Amniotic stem cell (primary cell): ENCODE data around the gene RABGAP1L.
"Not testable (repeated sequence)": the region's sequence is repeated elsewhere in the genome, so short reads cannot be mapped to it uniquely, and the experiment has no call there.

ENCODE experiments used
- DNase-seq: peaks from one replicate; lab custom pipeline; 2025; lab: John Stamatoyannopoulos, UW

Gene RABGAP1L

GRCh38 chr1:174883409-174883808 lies 724.1 kb downstream of the RABGAP1L start:
- no peak for DNase-seq

GRCh38 chr1:174884038-174884437 lies 724.7 kb downstream of the RABGAP1L start:
- DNase-seq: no peak

- DNase-seq: no peak
Observed at GRCh38 chr1:174884566-174884965, 725.2 kb downstream of the RABGAP1L start.

GRCh38 chr1:174890024-174890423 lies 730.7 kb downstream of the RABGAP1L start:
- DNase-seq: no peak

GRCh38 chr1:174892016-174892415 lies 732.7 kb downstream of the RABGAP1L start:
- DNase-seq: no peak

- no peak for DNase-seq
Observed at GRCh38 chr1:174894117-174894762, 734.9 kb downstream of the RABGAP1L start.

- not testable (repeated sequence) for DNase-seq
Observed at GRCh38 chr1:174895610-174896009, 736.3 kb downstream of the RABGAP1L start.

GRCh38 chr1:174898102-174898797 lies 738.9 kb downstream of the RABGAP1L start:
- no peak for DNase-seq

GRCh38 chr1:174900317-174900716 lies 741.0 kb downstream of the RABGAP1L start:
- no peak for DNase-seq

GRCh38 chr1:174902531-174903099 lies 743.3 kb downstream of the RABGAP1L start:
- no peak for DNase-seq

GRCh38 chr1:174911606-174912005 lies 752.3 kb downstream of the RABGAP1L start:
- DNase-seq: no peak

- no peak for DNase-seq
Observed at GRCh38 chr1:174912264-174912663, 752.9 kb downstream of the RABGAP1L start.

- DNase-seq: no peak
Observed at GRCh38 chr1:174913225-174913903, 754.0 kb downstream of the RABGAP1L start.

GRCh38 chr1:174914991-174915390 lies 755.7 kb downstream of the RABGAP1L start:
- no peak for DNase-seq

GRCh38 chr1:174916846-174917245 lies 757.5 kb downstream of the RABGAP1L start:
- DNase-seq: no peak

- DNase-seq: no peak
Observed at GRCh38 chr1:174920093-174920492, 760.8 kb downstream of the RABGAP1L start.

GRCh38 chr1:174922121-174922520 lies 762.8 kb downstream of the RABGAP1L start:
- no peak for DNase-seq

- no peak for DNase-seq
Observed at GRCh38 chr1:174923820-174924219, 764.5 kb downstream of the RABGAP1L start.

- no peak for DNase-seq
Observed at GRCh38 chr1:174928541-174928940, 769.2 kb downstream of the RABGAP1L start.

GRCh38 chr1:174931214-174931613 lies 771.9 kb downstream of the RABGAP1L start:
- DNase-seq: no peak

- no peak for DNase-seq
Observed at GRCh38 chr1:174932587-174932986, 773.3 kb downstream of the RABGAP1L start.

GRCh38 chr1:174935961-174936727 lies 776.8 kb downstream of the RABGAP1L start:
- DNase-seq: no peak
